NCI-H128 (cell line): Measurements from ENCODE around the gene FMN2.
"Not testable (repeated sequence)": the region's sequence is repeated elsewhere in the genome, so short reads cannot be mapped to it uniquely, and the experiment has no call there.

Source experiments
- DNase-seq: peaks from one replicate; lab custom pipeline; 2025; ENCODE audit not compliant: unreplicated experiment; lab: John Stamatoyannopoulos, UW

The FMN2 gene

DNA sequence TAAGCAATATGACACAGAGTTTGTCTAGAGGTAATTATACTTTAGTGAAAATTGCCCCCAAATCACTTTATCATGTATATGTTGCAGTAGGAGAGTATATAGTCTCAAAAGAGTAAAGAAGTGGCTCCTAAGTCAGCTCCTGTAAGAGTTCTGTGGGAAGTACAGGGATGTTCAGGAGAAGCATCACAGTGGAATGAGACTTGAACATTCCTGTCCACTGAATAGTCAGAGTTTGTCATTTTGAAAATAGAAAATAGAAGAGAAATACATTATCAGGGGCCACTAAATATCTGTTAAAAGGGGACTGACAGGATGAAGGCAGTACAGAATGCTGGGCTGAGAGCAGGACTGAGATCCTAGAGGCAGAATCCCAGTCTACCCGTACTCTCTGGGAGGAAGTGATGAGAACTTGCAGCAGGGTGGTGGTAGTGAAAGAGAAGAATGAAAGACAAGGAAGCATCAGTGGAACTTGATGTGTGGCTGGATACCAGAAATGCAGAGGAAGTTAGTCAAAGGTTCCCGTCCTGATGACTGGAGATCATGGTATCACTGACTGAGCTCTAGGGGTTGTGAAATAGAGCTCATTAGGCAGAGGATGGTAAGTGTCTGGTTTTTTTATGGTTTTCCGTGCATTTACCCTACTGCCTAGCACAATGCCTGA, 153.4 kb downstream of the FMN2 start:
- DNase-seq = no peak

DNA sequence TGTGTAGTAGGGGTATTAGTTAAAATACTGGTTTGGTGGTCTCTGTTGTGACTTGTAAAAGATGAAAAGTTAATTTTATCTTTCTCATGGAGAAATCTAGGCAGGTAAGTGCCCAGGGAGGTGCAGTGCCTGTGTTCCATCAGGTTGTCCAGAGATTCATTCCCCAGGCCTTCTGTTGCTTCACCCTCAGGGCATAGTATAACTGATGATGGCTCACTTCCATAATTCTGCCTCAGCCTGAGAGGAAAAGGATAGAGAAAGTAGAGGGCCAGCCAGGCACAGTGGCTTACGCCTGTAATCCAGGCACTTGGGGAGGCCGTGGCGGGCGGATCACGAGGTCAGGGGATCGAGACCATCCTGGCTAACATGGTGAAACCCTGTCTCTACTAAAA, 153.9 kb downstream of the FMN2 start:
- no peak for DNase-seq

DNA sequence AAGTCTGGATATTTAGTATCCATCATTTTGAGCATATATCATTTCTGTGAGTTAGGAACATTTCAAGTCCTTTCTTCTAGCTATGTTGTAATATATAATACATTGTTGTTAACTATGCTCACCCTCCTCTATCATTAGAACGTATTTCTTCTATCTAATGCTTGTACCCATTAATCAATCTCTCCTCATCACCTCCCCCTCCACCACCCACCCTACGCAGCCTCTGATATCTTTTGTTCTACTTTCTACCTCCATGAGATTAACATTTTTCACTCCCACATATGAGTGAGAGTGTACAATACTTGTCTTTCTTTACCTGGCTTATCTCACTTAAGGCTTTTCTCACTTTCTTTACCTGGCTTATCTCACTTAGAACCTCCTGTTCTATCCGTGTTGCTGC, 156.2 kb downstream of the FMN2 start:
- no peak for DNase-seq

DNA sequence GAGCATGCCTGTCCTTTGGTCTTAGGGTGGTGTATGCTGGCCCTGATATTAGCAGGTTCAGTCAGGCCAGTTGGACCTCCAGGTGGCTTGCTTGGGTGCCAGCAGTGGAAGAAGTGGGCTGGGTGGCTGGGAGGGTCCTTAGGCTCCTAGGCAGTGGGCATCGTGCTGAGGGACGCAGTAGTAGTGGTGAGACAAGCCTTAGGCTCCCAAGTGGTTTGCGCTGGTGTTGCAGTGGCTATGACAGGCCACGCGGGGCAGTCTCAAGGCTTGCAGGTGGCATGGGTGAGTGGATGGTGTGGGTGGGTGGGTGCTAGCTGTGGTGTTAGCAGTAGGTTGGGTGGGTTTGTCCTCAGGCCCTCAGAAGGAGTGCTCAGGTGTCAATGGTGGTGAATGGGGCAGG, 162.3 kb downstream of the FMN2 start:
- DNase-seq = no peak

DNA sequence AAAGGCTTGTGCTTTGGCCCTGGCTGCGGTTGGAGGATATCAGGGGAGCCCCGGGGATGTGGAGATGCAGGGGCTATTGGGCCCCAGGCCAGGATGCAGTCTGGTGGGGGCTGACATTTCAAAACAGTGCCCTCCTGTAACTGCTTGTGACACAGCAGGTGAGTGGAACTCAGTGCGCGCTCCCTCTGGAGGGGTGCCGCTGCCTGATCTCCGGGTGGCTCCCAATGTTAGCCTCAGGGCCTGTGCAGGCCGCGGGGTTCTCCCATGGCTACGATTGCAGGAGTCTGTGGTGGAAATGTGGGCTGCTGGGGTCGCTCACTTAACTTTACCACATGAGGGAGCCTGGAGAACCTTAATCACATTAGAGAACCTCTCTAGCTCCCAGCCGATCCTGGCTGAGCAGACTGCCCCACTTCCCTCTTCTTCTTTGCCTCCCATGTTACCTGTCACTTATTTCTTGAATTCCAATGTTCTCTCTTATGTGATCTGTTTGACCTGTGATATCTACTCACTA, 163.2 kb downstream of the FMN2 start:
- DNase-seq = no peak

DNA sequence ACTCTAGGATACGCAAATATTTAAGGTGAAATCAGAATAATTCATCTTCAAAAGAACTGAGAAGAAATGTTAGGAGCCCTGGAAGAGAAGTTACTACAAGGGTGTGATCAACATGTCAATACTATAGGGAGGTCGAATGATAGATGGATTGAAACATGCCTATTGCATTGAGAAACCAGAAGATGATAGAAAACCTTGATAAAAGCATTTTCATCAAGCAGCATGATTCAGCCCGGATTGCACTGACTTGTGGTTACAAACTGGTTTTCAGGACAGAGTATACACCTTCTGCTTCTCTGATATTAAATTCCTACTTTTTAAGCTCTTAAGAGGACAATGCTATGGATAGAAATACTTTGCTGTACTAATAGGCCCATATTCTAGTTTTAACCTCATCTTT, 164.2 kb downstream of the FMN2 start:
- DNase-seq = no peak

DNA sequence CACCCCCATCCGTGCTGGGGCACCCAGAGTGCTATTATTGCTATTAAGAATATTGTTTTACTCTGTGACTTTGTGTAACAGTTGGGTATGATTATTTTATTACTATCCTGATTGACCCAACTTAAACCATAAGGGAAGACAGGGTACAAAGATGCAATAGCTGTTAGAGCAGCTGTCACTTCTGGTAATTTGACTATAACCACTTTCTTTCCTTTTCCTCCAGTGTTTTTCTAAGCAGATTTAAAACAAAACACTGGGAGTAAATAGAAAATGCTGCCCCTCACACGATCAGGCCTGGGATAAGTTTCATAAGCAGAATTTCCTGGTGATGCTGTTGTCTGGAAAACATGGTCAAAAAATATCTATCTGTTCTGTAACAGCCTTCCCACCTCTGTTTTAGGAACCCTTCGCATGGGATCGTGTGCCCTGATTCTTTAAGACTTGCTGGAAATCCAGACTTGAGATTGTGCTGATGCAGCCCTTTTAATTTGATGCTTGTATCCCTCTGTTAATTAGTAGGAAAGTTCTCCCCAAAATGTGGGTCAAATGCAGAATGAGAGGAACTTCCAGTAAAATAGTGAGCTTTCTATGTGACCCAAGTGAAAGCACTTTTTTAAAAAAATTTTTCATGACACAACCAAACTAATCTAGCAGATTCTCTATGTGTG, 165.3 kb downstream of the FMN2 start:
- DNase-seq = no peak

DNA sequence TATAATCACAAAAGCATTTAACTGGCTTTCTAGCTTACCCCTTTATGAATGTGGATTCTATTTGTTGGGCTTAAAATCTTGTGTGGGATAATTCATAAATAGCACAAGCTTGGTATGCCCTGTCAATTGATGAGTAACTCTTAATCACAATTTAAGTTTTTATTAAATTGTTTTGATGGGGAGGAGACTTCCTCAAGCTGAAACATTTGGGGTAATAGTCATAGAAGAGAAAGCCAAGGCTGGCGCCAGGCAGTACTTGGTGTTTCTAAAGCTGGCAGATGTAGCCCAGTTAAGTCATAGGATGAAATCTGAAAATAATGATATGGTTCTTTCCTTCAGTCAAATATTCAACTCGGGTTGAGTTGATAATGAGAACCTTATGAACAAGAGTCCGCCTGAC, 167.2 kb downstream of the FMN2 start:
- DNase-seq = no peak

DNA sequence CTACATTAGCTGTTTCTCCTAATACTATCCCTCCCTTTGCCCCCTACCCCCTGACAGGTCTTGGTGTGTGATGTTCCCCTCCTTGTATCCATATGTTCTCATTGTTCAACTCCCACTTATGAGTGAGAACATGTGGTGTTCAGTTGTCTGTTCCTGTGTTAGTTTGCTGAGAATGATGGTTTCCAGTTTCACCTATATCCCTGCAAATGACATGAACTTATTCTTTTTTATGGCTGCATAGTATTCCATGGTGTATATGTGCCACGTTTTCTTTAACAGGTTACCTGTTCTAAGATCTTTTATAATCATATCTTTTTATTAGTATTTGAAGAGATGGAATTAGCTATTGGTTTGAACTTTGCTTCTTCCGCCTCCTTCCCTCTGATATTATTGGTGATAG, 172.8 kb downstream of the FMN2 start:
- not testable (repeated sequence) for DNase-seq

DNA sequence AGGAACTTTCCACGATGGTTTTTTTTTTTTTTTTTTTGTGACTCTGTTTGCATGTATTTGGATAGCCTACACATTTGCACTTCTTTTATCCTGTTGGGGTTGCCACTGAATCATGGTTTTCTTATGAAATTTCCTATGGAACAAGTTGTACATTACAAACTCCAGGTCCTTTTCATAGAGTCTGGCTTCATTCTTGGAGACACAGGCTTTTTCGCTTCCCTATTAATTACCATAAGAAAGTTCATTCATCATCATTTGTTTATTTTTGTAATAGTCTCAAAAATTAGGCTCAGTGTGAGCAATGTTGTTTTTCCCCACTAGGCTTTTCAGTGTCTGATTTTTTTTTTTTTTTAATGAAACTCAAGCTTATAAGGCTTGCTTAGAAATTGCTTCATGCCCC, 179.4 kb downstream of the FMN2 start:
- no peak for DNase-seq

DNA sequence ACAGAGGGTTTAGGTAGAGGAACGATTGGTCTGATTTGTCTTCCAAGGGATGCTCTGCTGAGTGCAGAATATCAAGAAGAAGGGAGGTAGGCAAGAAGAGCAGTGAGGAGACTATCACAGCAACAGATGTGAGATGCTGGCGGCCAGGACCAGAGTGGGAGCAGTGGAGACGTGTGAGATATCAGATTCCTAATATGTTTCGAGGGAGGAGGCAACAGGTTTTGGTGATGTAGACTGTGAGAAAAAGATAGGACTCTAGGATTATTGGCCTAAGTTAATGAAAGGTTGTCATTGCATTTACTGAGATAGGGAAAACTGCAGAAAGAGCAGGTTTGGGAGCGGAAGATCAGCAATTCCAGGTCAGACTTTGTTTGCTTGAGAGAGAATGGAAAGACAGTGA, 182.9 kb downstream of the FMN2 start:
- DNase-seq = no peak

DNA sequence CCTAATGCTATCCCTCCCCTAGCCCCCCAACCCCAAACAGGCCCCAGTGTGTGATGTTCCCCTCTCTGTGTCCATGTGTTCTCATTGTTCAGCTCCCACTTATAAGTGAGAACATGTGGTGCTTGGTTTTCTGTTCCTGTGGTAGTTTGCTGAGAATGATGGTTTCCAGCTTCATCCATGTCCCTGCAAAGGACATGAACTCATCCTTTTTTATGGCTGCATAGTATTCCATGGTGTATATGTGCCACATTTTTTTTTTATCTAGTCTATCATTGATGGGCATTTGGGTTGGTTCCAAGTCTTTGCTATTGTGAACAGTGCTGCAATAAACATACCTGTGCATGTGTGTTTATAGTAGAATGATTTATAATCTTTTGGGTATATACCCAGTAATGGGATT, 183.5 kb downstream of the FMN2 start:
- DNase-seq = not testable (repeated sequence)

DNA sequence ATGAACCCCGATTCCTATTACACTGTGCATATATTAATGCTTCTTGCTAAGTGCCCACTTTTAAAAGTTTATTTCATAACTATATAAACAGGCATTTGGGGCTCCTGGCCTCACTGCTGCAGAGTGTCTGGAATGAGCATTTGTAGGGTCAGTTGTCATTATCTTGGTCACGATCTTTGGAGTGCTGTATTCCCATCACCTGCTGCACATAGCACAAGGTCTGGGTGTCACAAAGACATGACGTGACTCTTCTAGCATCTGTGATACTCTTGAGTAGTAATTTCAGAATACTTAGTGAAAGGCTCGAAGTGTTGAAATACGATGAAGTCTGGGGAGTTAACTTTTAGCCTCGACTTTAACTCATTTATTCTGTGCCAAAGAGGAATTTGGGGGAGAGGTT, 186.4 kb downstream of the FMN2 start:
- DNase-seq = no peak

DNA sequence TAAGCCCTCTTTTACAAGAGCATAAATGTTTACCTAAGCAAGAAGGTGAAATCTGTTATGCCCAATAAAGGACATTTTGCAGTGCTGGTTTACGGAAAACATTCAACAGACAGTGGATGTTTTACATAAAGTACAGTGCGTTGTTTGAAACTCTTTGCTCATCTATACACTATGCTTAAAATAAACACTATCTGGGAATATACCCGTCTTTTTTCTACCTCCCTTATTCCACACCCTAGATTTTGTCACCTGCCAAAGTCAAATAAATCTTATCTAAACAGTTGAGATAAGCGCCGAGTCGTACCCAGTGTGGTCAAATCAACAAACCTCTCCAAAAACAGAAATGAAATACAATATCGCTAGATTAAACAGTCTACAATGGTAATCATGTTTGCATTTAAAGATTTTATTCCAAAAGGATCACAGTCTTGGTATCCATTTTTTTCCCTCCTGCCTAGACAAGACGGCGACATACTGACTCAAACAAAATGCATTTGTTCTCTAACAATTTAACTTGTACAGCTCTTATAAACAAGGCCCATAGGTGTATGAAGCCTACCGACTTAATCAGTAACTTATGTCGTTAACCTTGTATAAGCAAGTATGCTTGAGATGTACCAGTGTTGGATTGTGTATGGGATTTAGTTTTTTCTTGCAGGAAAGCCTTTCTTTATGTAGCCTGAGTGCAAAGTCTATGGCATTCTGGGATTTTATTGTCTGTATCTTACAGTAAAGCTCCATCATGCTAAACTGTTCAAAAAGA, 189.1 kb downstream of the FMN2 start:
- DNase-seq = no peak

DNA sequence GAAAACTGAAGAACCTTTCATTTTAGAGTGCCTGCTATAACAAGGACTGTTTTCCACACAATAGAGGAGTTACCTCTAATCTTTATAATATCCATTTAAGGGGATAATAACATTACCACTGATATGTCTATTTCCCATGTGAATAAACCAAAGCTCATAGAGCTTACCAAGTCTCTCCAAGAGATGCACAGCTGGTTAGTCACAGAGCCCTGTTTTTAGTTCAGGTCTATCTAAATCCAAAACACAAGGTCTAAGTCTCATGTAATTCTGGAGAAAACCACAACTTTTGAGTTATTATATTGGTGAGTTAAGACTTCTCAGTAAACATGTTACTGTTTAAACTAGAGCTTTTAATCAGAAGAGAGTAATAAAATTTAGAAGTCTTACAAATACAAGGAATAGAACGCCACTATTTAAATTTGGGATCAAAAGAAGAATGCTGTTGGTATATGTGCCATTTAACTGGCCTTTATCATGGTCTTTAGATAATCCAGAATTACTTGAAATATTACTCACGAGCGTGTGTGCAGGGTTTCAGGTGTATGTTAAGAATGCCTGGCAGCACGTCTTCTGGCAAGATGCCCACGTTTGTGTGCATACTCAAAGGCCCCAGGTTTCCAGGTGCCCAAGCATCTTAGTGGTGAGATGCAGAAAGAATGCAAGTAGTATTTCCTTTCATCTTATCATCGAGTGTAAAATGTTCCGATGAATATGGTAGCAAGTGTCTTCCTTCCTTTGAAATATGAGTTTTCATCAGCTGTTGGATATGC, 190.6 kb downstream of the FMN2 start:
- no peak for DNase-seq

DNA sequence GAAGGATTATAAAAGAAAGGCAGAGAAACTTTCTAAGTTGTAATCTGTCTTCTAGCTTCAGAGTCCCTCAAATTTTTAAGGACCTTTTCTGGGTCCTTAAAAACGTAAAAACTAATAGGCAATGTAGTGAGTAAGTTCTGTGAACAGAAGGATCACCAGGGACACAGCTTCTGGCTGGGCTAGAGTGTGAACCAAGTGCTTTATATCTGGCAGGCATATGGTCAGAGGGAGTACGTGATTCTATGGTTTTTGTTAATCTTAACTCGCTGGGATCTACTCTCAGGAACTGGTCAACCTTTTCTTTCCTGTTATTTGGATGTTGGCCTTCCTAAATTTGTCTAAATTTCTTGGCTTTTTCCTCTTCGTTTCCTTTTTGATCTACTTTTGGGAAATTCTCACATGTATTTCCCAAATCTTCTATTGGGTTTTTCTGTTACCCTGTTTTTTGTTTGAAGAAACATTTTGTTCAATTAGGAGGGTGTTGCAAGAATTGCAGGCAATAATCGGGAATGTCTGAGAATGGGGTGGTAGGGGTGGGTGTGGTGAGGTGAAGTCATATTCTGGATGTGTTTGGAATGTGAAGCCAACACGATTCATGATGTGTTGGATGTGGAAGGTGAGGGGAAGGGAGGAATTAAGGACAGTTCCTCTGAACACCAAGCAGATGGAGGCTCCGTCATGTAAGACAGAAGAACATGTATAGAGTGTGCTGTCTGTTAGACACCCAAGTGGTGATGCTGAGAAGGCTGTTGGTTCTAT, 193.2 kb downstream of the FMN2 start:
- no peak for DNase-seq

DNA sequence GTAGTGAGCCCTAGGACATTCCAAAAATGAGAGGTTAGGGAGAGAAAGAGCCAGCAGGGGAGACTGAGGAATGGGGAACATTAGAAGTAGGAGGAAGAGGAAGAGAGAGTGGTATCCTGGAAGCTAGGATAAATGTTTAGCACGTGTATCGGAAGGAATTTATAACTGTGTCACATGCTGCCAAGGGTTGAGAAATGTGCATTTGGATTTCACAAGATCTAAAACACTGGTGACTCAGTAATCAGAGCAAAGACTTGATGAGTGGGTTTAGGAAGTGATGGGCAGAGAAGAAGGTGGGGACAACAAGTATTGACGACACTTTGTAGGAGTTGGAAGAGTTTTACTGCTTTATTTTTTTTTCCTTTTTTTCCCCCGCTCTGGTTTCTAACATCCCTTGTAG, 193.9 kb downstream of the FMN2 start:
- DNase-seq = no peak

DNA sequence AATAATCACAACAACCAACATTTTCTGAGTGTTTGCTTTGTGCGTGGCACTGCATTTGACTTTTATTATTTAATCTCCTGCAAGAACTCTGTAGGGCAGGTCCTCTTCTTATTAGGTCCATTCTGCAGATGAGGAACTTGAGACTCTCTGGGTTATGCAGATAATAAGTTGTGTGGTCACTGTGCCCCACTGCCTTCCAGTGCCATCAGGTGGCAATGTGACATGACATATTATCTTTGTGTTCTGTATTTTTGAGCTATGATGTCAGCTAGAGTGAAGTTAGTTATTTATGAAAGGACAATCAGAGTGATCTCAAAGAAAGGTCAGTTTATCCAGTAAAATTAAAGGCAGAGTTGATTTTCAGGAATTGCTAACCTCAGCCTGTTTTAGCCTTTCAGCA, 196.0 kb downstream of the FMN2 start:
- no peak for DNase-seq

DNA sequence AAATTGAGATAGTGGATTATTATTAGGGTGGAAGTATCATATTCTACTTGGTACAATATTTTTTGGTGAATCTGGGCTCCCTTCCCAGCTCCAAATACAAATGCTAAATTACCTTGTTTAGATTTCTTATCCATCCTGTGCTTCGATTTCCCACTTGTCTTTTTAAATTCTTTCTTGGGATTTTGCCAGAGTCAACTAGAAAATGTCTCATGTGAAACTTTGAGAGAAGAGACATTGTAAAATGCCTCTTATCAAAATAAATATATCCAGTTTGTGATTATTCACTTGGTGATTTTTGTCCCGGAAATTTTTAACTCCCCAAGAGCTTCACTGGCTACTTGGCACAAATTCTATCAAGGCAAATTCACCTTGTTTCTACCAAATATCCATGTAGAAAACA, 202.0 kb downstream of the FMN2 start:
- no peak for DNase-seq

DNA sequence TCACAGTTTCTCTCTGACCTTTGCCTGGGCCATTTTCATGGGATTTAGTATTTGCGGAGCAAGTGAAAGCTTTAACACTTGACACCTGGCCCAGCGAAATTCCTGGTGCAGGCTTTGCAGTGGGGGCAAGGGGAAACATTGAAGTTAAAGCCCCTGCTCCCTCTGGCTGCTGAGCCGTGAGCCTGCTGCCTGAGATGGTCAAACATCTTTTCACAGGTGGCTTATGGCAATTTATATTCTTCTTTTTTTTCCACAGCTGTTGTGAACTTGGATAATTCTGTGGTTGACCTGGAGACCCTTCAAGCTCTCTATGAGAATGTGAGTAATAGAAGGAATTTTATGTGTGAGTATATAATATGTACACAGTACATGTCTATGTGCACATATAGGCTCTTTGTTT, 202.9 kb downstream of the FMN2 start:
- DNase-seq = no peak

DNA sequence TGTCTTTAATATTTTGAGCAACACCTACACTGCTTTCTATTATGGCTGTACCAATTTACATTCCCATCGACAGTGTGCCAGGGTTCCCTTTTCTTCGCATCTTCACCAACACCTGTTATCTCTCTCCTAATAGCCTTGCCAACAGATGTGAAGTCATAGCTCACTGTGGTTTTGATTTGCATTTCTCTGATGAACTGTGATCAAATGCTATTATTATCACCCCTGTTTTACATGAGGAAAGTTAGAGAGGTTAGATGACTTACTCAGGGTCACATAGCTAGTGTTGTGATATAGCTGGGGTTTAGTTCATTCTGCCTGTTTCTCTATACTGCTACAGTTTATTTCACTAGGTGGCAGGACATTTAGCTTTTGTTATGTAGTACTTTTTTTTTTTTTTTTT, 204.1 kb downstream of the FMN2 start:
- DNase-seq = no peak
